Mucosa of stomach (tissue), 1 donor: ENCODE results near the gene LMAN1L.

Experiments
- H3K27me3 ChIP-seq: one replicate; pipeline ENCODE4 v1.7.0; 2013; ENCODE audit warnings: mild to moderate bottlenecking, low read length; ENCODE audit not compliant: control insufficient read depth, insufficient read depth
- H3K36me3 ChIP-seq: one replicate; pipeline ENCODE4 v1.7.0; 2013; ENCODE audit warnings: low read length; ENCODE audit not compliant: control insufficient read depth, insufficient read depth
- H3K4me1 ChIP-seq: one replicate; pipeline ENCODE4 v1.7.0; 2013; ENCODE audit warnings: mild to moderate bottlenecking, low read length; ENCODE audit not compliant: control insufficient read depth, insufficient read depth
- H3K4me3 ChIP-seq: one replicate; pipeline ENCODE4 v1.7.0; 2013; ENCODE audit warnings: low read length
- H3K9ac ChIP-seq: one replicate; pipeline ENCODE4 v1.7.0; 2013; ENCODE audit warnings: mild to moderate bottlenecking, low read length, moderate library complexity
- H3K9me3 ChIP-seq: one replicate; pipeline ENCODE4 v1.7.0; 2013; ENCODE audit warnings: mild to moderate bottlenecking, low read length, moderate library complexity; ENCODE audit not compliant: control insufficient read depth
- donor health status: Pancreatic carcinoma.

LMAN1L gene

GRCh38 chr15:74800559-74801094 is 12.0 kb upstream of the LMAN1L start:
- no peaks in the 10 kb centered on the region for H3K27me3 ChIP-seq
- no peak overlapping the region for H3K9ac ChIP-seq
- H3K9me3 ChIP-seq = no peaks in the 10 kb centered on the region
- H3K4me3 ChIP-seq = no peak overlapping the region
- peaks cover 8% of the 10 kb centered on the region for H3K36me3 ChIP-seq
- peaks cover 30% of the 10 kb centered on the region for H3K4me1 ChIP-seq

- Histone ChIP-seq H3K27me3 (no peaks in the 10 kb centered on the region), H3K4me3 (no peak overlapping the region), H3K36me3 (peaks cover 8% of the 10 kb centered on the region), H3K4me1 (peaks cover 30% of the 10 kb centered on the region), H3K9ac (no peak overlapping the region), H3K9me3 (no peaks in the 10 kb centered on the region)
Measured at GRCh38 chr15:74801311-74801997, 11.2 kb upstream of the LMAN1L start.

GRCh38 chr15:74802290-74802689 is 10.3 kb upstream of the LMAN1L start:
- H3K4me3 ChIP-seq = no peak overlapping the region
- no peaks in the 10 kb centered on the region for H3K9me3 ChIP-seq
- no peak overlapping the region for H3K9ac ChIP-seq
- no peaks in the 10 kb centered on the region for H3K27me3 ChIP-seq
- H3K4me1 ChIP-seq = peaks cover 30% of the 10 kb centered on the region
- peaks cover 8% of the 10 kb centered on the region for H3K36me3 ChIP-seq

GRCh38 chr15:74802862-74803447 is 9.7 kb upstream of the LMAN1L start:
- peaks cover 8% of the 10 kb centered on the region for H3K36me3 ChIP-seq
- H3K4me1 ChIP-seq = peaks cover 28% of the 10 kb centered on the region

GRCh38 chr15:74804935-74805334 is 7.7 kb upstream of the LMAN1L start:
- Histone ChIP-seq H3K27me3 (no peaks in the 10 kb centered on the region), H3K9ac (no peak overlapping the region), H3K4me1 (peaks cover 12% of the 10 kb centered on the region), H3K4me3 (no peak overlapping the region), H3K36me3 (no peaks in the 10 kb centered on the region), H3K9me3 (no peaks in the 10 kb centered on the region)

More at GRCh38 chr15:74802862-74803447, 9.7 kb upstream of the LMAN1L start:
- Histone ChIP-seq H3K9me3 (no peaks in the 10 kb centered on the region), H3K9ac (no peak overlapping the region), H3K4me3 (no peak overlapping the region), H3K27me3 (no peaks in the 10 kb centered on the region)

- H3K4me1 ChIP-seq = peaks cover 4% of the 10 kb centered on the region
- H3K36me3 ChIP-seq = no peaks in the 10 kb centered on the region
- no peak overlapping the region for H3K9ac ChIP-seq
- H3K27me3 ChIP-seq = no peaks in the 10 kb centered on the region
- no peak overlapping the region for H3K4me3 ChIP-seq
- H3K9me3 ChIP-seq = no peaks in the 10 kb centered on the region
Measured at GRCh38 chr15:74807282-74807681, 5.4 kb upstream of the LMAN1L start.

- no peak overlapping the region for H3K9ac ChIP-seq
- H3K4me1 ChIP-seq = peaks cover 4% of the 10 kb centered on the region
- H3K4me3 ChIP-seq = no peak overlapping the region
- H3K36me3 ChIP-seq = no peaks in the 10 kb centered on the region
- H3K9me3 ChIP-seq = no peaks in the 10 kb centered on the region
- no peaks in the 10 kb centered on the region for H3K27me3 ChIP-seq
Measured at GRCh38 chr15:74808078-74808839, 4.4 kb upstream of the LMAN1L start.

GRCh38 chr15:74808840-74809229 is 3.8 kb upstream of the LMAN1L start:
- H3K27me3 ChIP-seq = no peaks in the 10 kb centered on the region
- H3K4me3 ChIP-seq = no peak overlapping the region
- H3K9me3 ChIP-seq = no peaks in the 10 kb centered on the region
- H3K4me1 ChIP-seq = peaks cover 4% of the 10 kb centered on the region
- no peaks in the 10 kb centered on the region for H3K36me3 ChIP-seq
- H3K9ac ChIP-seq = no peak overlapping the region

- no peaks in the 10 kb centered on the region for H3K36me3 ChIP-seq
- H3K27me3 ChIP-seq = no peaks in the 10 kb centered on the region
Measured at GRCh38 chr15:74809242-74809641, 3.4 kb upstream of the LMAN1L start.

GRCh38 chr15:74809956-74810355 is 2.7 kb upstream of the LMAN1L start:
- no peak overlapping the region for H3K4me3 ChIP-seq
- H3K9me3 ChIP-seq = no peaks in the 10 kb centered on the region
- no peaks in the 10 kb centered on the region for H3K27me3 ChIP-seq
- peaks cover 6% of the 10 kb centered on the region for H3K4me1 ChIP-seq
- no peak overlapping the region for H3K9ac ChIP-seq
- no peaks in the 10 kb centered on the region for H3K36me3 ChIP-seq

More at GRCh38 chr15:74809242-74809641, 3.4 kb upstream of the LMAN1L start:
- H3K4me3 ChIP-seq = no peak overlapping the region
- H3K4me1 ChIP-seq = peaks cover 4% of the 10 kb centered on the region
- no peak overlapping the region for H3K9ac ChIP-seq
- H3K9me3 ChIP-seq = no peaks in the 10 kb centered on the region

- Histone ChIP-seq H3K4me1 (peaks cover 29% of the 10 kb centered on the region), H3K27me3 (no peaks in the 10 kb centered on the region), H3K36me3 (no peaks in the 10 kb centered on the region), H3K9me3 (no peaks in the 10 kb centered on the region), H3K4me3 (no peak overlapping the region), H3K9ac (no peak overlapping the region)
Measured at GRCh38 chr15:74815121-74815934, 2.7 kb downstream of the LMAN1L start.
